Rectal smooth muscle tissue (tissue), 1 donor: ENCODE measurements around the gene LRP1B.
"Not testable (repeated sequence)": the region's sequence is repeated elsewhere in the genome, so short reads cannot be mapped to it uniquely, and the experiment has no call there.

Experiments
- H3K27ac ChIP-seq: one replicate; pipeline ENCODE4 v1.7.0; 2013; ENCODE audit warnings: low read depth, low read length, inconsistent platforms
- H3K27me3 ChIP-seq: one replicate; pipeline ENCODE4 v1.7.0; 2013; ENCODE audit warnings: low read length; ENCODE audit not compliant: control insufficient read depth, insufficient read depth
- H3K36me3 ChIP-seq: one replicate; pipeline ENCODE4 v1.7.0; 2013; ENCODE audit warnings: low read length; ENCODE audit not compliant: control insufficient read depth, insufficient read depth
- H3K4me1 ChIP-seq: one replicate; pipeline ENCODE4 v1.7.0; 2013; ENCODE audit warnings: low read length; ENCODE audit not compliant: control insufficient read depth, insufficient read depth
- H3K4me3 ChIP-seq: one replicate; pipeline ENCODE4 v1.7.0; 2013; ENCODE audit warnings: low read length
- H3K9ac ChIP-seq: one replicate; pipeline ENCODE4 v1.7.0; 2013; ENCODE audit warnings: low read length

Gene LRP1B

GRCh38 chr2:140277344-140277743 lies 1853.5 kb downstream of the LRP1B start:
- H3K4me1 ChIP-seq, H3K36me3 ChIP-seq, H3K9ac ChIP-seq, H3K4me3 ChIP-seq, H3K27me3 ChIP-seq, H3K27ac ChIP-seq: not testable (repeated sequence)

- no peaks in the 10 kb centered on the region for H3K27me3 ChIP-seq
- no peaks in the 10 kb centered on the region for H3K4me1 ChIP-seq
- H3K4me3 ChIP-seq, result no peak overlapping the region
- no peak overlapping the region for H3K9ac ChIP-seq
- H3K27ac ChIP-seq, result no peak overlapping the region
- no peaks in the 10 kb centered on the region for H3K36me3 ChIP-seq
Measured at GRCh38 chr2:140276661-140277060, 1854.2 kb downstream of the LRP1B start.

- H3K36me3 ChIP-seq, result no peaks in the 10 kb centered on the region
- H3K4me3 ChIP-seq, result no peak overlapping the region
- no peak overlapping the region for H3K27ac ChIP-seq
- H3K27me3 ChIP-seq, result no peaks in the 10 kb centered on the region
- no peaks in the 10 kb centered on the region for H3K4me1 ChIP-seq
- no peak overlapping the region for H3K9ac ChIP-seq
Measured at GRCh38 chr2:140275427-140275826, 1855.4 kb downstream of the LRP1B start.

GRCh38 chr2:140274891-140275290 lies 1855.9 kb downstream of the LRP1B start:
- Histone ChIP-seq H3K9ac (no peak overlapping the region), H3K36me3 (no peaks in the 10 kb centered on the region), H3K27me3 (no peaks in the 10 kb centered on the region), H3K27ac (no peak overlapping the region), H3K4me1 (no peaks in the 10 kb centered on the region), H3K4me3 (no peak overlapping the region)

- Histone ChIP-seq H3K4me1 (no peaks in the 10 kb centered on the region), H3K27ac (no peak overlapping the region), H3K27me3 (no peaks in the 10 kb centered on the region), H3K4me3 (no peak overlapping the region), H3K36me3 (no peaks in the 10 kb centered on the region), H3K9ac (no peak overlapping the region)
Measured at GRCh38 chr2:140273958-140274357, 1856.9 kb downstream of the LRP1B start.

- no peak overlapping the region for H3K27ac ChIP-seq
- H3K4me1 ChIP-seq, result no peaks in the 10 kb centered on the region
- no peaks in the 10 kb centered on the region for H3K27me3 ChIP-seq
- no peak overlapping the region for H3K4me3 ChIP-seq
- no peak overlapping the region for H3K9ac ChIP-seq
- no peaks in the 10 kb centered on the region for H3K36me3 ChIP-seq
Measured at GRCh38 chr2:140273408-140273807, 1857.4 kb downstream of the LRP1B start.

GRCh38 chr2:140270224-140270623 lies 1860.6 kb downstream of the LRP1B start:
- Histone ChIP-seq H3K27ac (no peak overlapping the region), H3K4me3 (no peak overlapping the region), H3K9ac (no peak overlapping the region), H3K36me3 (no peaks in the 10 kb centered on the region), H3K27me3 (no peaks in the 10 kb centered on the region), H3K4me1 (no peaks in the 10 kb centered on the region)

GRCh38 chr2:140269000-140269399 lies 1861.8 kb downstream of the LRP1B start:
- no peaks in the 10 kb centered on the region for H3K27me3 ChIP-seq
- H3K9ac ChIP-seq, result no peak overlapping the region
- no peak overlapping the region for H3K27ac ChIP-seq
- H3K36me3 ChIP-seq, result no peaks in the 10 kb centered on the region
- H3K4me3 ChIP-seq, result no peak overlapping the region
- H3K4me1 ChIP-seq, result no peaks in the 10 kb centered on the region

GRCh38 chr2:140262908-140263307 lies 1867.9 kb downstream of the LRP1B start:
- Histone ChIP-seq H3K4me3 (no peak overlapping the region), H3K4me1 (no peaks in the 10 kb centered on the region)

GRCh38 chr2:140257692-140258300 lies 1873.0 kb downstream of the LRP1B start:
- Histone ChIP-seq H3K4me1 (no peaks in the 10 kb centered on the region), H3K36me3 (no peaks in the 10 kb centered on the region), H3K27me3 (no peaks in the 10 kb centered on the region), H3K4me3 (no peak overlapping the region), H3K9ac (no peak overlapping the region), H3K27ac (no peak overlapping the region)

More at GRCh38 chr2:140262908-140263307, 1867.9 kb downstream of the LRP1B start:
- H3K36me3 ChIP-seq, result no peaks in the 10 kb centered on the region
- no peaks in the 10 kb centered on the region for H3K27me3 ChIP-seq
- H3K27ac ChIP-seq, result no peak overlapping the region
- H3K9ac ChIP-seq, result no peak overlapping the region

GRCh38 chr2:140256080-140256479 lies 1874.7 kb downstream of the LRP1B start:
- no peaks in the 10 kb centered on the region for H3K4me1 ChIP-seq

GRCh38 chr2:140249821-140250220 lies 1881.0 kb downstream of the LRP1B start:
- no peaks in the 10 kb centered on the region for H3K27me3 ChIP-seq
- H3K4me3 ChIP-seq, result no peak overlapping the region
- H3K9ac ChIP-seq, result no peak overlapping the region
- no peaks in the 10 kb centered on the region for H3K4me1 ChIP-seq
- no peaks in the 10 kb centered on the region for H3K36me3 ChIP-seq
- no peak overlapping the region for H3K27ac ChIP-seq

More at GRCh38 chr2:140256080-140256479, 1874.7 kb downstream of the LRP1B start:
- Histone ChIP-seq H3K27ac (no peak overlapping the region), H3K36me3 (no peaks in the 10 kb centered on the region), H3K9ac (no peak overlapping the region), H3K27me3 (no peaks in the 10 kb centered on the region), H3K4me3 (no peak overlapping the region)

GRCh38 chr2:140248623-140249022 lies 1882.2 kb downstream of the LRP1B start:
- H3K27ac ChIP-seq, result no peak overlapping the region

More at GRCh38 chr2:140248623-140249022, 1882.2 kb downstream of the LRP1B start:
- Histone ChIP-seq H3K27me3 (no peaks in the 10 kb centered on the region), H3K9ac (no peak overlapping the region), H3K4me1 (no peaks in the 10 kb centered on the region), H3K36me3 (no peaks in the 10 kb centered on the region), H3K4me3 (no peak overlapping the region)
